Pancreas (tissue), 10 donors: ENCODE data around the gene CCR4. TPM values are rescaled to one million over a fixed set of nuclear protein-coding genes. Genes with fewer than 3 reads are reported as not detected.
"Not testable (repeated sequence)": the region's sequence is repeated elsewhere in the genome, so short reads cannot be mapped to it uniquely, and the experiment has no call there.

Experiments used
- ATAC-seq, 4 donors: fragments of 200-7000 bp; cut with Tn5 transposase; one replicate each; pipeline versions ENCODE4 v1.8.0 to v1.9.1; 2020; ENCODE audit warnings: mild to moderate bottlenecking in 4 of 4, moderate library complexity in 4 of 4
- DNase-seq, 6 donors: peaks; one replicate each; pipeline ENCODE4 v3.0.0-alpha.2; 2020
- FAIRE-seq: peaks from 2 replicates; lab custom pipeline; 2012; peaks lifted over from hg19 to GRCh38; lab: Jason Lieb, UNC
- H3K27ac ChIP-seq, 4 donors: fragments of 200-600 bp; sonication (generic); 1 replicate in 3 of 4; 2 replicates in 1 of 4; pipeline versions ENCODE4 v1.5.0 to v1.8.0; 2020
- H3K27me3 ChIP-seq, 4 donors: fragments of 200-600 bp; one replicate each; pipeline ENCODE4 v1.8.0; 2021
- H3K36me3 ChIP-seq, 3 donors: fragments of 200-600 bp; sonication (generic) in 1 of 3; one replicate each; pipeline versions ENCODE4 v1.5.0 to v1.8.0; 2020 to 2021
- H3K4me1 ChIP-seq, 3 donors: fragments of 200-600 bp; one replicate each; pipeline ENCODE4 v1.8.0; 2021
- H3K4me3 ChIP-seq, 4 donors: fragments of 200-600 bp; sonication (generic) in 2 of 4; one replicate each; pipeline versions ENCODE4 v1.5.0 to v1.8.0; 2020 to 2021
- H3K9me3 ChIP-seq, 4 donors: fragments of 200-600 bp; one replicate each; pipeline ENCODE4 v1.8.0; 2021
- WGBS, 2 donors: extraction: QIAGEN DNeasy Blood & Tissue Kit; methylation state at CpG; one replicate each; pipeline ENCODE4 v1.1.7; 2013; 5-methylcytosine and 5-hydroxymethylcytosine counted together
- intact Hi-C, 3 donors: fragments of 100-400 bp; cut with DNase I; formaldehyde crosslinking; loops; one replicate each; pipeline versions ENCODE4 v1.11.1 to v1.14.2; 2022
- polyA plus RNA-seq, 2 donors: library from polyadenylated mRNA; stranded (reverse); fragments of 200-250 nt; gene quantifications; one replicate each; pipeline ENCODE4 v1.2.3, GENCODE V29; 2013
- total RNA-seq, 6 donors: library from RNA; stranded (reverse); fragmentation: NEBNext Ultra II Directional in 4 of 6; extraction: Animal tissue kit (Norgen Biotek cat#: 25700) in 4 of 6; gene quantifications; one replicate each; pipeline versions ENCODE4 v1.2.1 to v1.2.4, GENCODE V29; 2021 to 2023
- TF ChIP-seq, protein P1 (sequence below), 4 donors: fragments of 200-600 bp; sonication (generic) in 3 of 4; IDR thresholded peaks; one replicate each; pipeline versions ENCODE4 v1.5.0 to v1.8.0; 2021; ENCODE audit warnings: antibody characterized with exemption in 4 of 4
- donor health status: healthy with polysubstance abuse.
- donor health status: DM: no; HTN: no; CAD: no; lungs with moderate emphysema.
- donor health status: DM: no; HTN: no; CAD: no.
- donor health status: control.
- donor health status: control.
- donor health status: Bipolar disorder and iron deficiency.
- donor health status: DM: yes; HTN: yes; CAD: no.
- donor health status: DM: no; HTN: no; CAD: no.
- donor health status: DM: no; HTN: no; CAD: no.
- donor health status: DM: yes; HTN: yes; CAD: no.

The CCR4 gene
- total and polyA plus RNA-seq, 8 donors: 0.06 to 0.25 (median 0.09) TPM; not detected in 4

- no peaks in the 10 kb centered on the region for H3K4me1 ChIP-seq
- H3K27ac ChIP-seq: no peak overlapping the region
- TF ChIP-seq, protein P1, sequence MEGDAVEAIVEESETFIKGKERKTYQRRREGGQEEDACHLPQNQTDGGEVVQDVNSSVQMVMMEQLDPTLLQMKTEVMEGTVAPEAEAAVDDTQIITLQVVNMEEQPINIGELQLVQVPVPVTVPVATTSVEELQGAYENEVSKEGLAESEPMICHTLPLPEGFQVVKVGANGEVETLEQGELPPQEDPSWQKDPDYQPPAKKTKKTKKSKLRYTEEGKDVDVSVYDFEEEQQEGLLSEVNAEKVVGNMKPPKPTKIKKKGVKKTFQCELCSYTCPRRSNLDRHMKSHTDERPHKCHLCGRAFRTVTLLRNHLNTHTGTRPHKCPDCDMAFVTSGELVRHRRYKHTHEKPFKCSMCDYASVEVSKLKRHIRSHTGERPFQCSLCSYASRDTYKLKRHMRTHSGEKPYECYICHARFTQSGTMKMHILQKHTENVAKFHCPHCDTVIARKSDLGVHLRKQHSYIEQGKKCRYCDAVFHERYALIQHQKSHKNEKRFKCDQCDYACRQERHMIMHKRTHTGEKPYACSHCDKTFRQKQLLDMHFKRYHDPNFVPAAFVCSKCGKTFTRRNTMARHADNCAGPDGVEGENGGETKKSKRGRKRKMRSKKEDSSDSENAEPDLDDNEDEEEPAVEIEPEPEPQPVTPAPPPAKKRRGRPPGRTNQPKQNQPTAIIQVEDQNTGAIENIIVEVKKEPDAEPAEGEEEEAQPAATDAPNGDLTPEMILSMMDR (IDR thresholded peaks at IDR 0.05): no peak
- no peak for DNase-seq
- WGBS, 2 donors: 89 to 93% methylated on average over 3 of the region's 3 CpGs
- H3K4me3 ChIP-seq: no peak overlapping the region
- H3K27me3 ChIP-seq: no peaks in the 10 kb centered on the region
- intact Hi-C loops: no loop called here
- H3K9me3 ChIP-seq: no peaks in the 10 kb centered on the region
- H3K36me3 ChIP-seq: no peaks in the 10 kb centered on the region
- no peak for FAIRE-seq
- no peak for ATAC-seq
Measured at GRCh38 chr3:32930161-32930560, 21.3 kb upstream of the CCR4 start.

DNA sequence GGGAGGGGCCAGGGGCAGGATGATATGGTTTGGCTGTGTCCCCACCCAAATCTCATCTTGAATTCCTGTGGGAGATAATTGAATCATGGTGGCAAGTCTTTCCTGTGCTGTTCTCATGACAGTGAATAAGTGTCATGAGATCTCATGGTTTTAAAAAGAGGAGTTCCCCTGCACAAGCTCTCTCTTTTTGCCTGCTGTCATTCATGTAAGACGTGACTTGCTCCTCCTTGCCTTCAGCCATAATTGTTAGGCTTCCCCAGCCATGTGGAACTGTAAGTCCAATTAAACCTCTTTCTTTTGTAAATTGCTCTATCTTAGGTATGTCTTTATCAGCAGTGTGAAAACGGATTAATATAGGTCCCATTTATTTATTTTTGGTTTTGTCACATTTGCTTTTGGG lies 20.2 kb upstream of the CCR4 start:
- intact Hi-C loops, H3K36me3 ChIP-seq, H3K4me3 ChIP-seq, H3K9me3 ChIP-seq, DNase-seq, FAIRE-seq, H3K27me3 ChIP-seq, H3K27ac ChIP-seq, H3K4me1 ChIP-seq, ATAC-seq: not testable (repeated sequence)
- WGBS, 2 donors: 60 to 68% methylated on average over 2 of the region's 2 CpGs

GRCh38 chr3:32934150-32934742 lies 17.2 kb upstream of the CCR4 start:
- Histone ChIP-seq H3K9me3 (no peaks in the 10 kb centered on the region), H3K27ac (no peak overlapping the region), H3K4me1 (no peaks in the 10 kb centered on the region), H3K4me3 (no peak overlapping the region), H3K36me3 (no peaks in the 10 kb centered on the region), H3K27me3 (no peaks in the 10 kb centered on the region)
- TF ChIP-seq, protein P1 (IDR thresholded peaks at IDR 0.05): peak in 3 of 4 donors; percentile 9 to 41 (median 40)
- intact Hi-C loops: no loop called here
- WGBS, 2 donors: 37 to 46% methylated on average over 5 of the region's 5 CpGs
- DNase-seq (peak in 1 of 6 donors; percentile 12), FAIRE-seq (peak; percentile 26), ATAC-seq (no peak)

- no peak for DNase-seq
- no peaks in the 10 kb centered on the region for H3K36me3 ChIP-seq
- no peak overlapping the region for H3K27ac ChIP-seq
- H3K9me3 ChIP-seq: no peaks in the 10 kb centered on the region
- no peak for ATAC-seq
- WGBS, 2 donors: 57 to 75% methylated on average over 2 of the region's 2 CpGs
- no peak for FAIRE-seq
- no peaks in the 10 kb centered on the region for H3K27me3 ChIP-seq
- no peak overlapping the region for H3K4me3 ChIP-seq
- intact Hi-C loops: loop anchor here in 1 of 3 donors (5.0 kb wide), 1 partner anchor 205 kb away; no protein-coding TSS in a partner anchor
- TF ChIP-seq, protein P1 (IDR thresholded peaks at IDR 0.05): no peak
- H3K4me1 ChIP-seq: no peaks in the 10 kb centered on the region
Measured at GRCh38 chr3:32937331-32937730, 14.1 kb upstream of the CCR4 start.

DNA sequence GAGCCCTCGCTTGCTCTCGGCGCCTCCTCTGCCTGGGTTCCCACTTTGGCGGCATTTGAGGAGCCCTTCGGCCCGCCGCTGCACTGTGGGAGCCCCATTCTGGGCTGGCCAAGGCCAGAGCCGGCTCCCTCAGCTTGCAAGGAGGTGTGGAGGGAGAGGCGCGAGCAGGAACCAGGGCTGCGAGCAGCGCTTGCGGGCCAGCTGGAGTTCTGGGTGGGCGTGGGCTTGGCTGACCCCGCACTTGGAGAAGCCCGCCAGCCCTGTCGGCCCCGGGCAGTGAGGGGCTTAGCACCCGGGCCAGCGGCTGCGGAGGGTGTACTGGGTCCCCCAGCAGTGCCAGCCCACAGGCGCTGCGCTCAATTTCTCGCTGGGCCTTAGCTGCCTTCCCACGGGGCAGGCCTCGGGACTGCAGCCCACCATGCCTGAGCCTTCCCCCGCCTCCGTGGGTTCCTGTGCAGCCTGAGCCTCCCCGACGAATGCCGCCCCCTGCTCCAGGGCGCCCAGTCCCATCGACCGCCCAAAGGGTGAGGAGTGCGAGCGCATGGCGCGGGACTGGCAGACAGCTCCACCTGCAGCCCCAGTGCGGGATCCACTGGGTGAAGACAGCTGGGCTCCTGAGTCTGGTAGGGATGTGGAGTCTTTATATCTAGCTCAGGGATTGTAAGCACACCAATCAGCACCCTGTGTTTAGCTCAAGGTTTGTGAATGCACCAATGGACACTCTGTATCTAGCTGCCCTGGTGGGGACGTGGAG lies 11.7 kb upstream of the CCR4 start:
- not testable (repeated sequence) for H3K27me3 ChIP-seq, H3K9me3 ChIP-seq, H3K4me3 ChIP-seq, H3K36me3 ChIP-seq, FAIRE-seq, H3K27ac ChIP-seq, DNase-seq, H3K4me1 ChIP-seq, ATAC-seq
- intact Hi-C loops: loop anchor here in 1 of 3 donors (5.0 kb wide), 1 partner anchor 207 kb away; no protein-coding TSS in a partner anchor
- 87 to 93% methylated on average over 38 to 40 of the region's 40 CpGs for WGBS, 2 donors

- ATAC-seq (no peak), FAIRE-seq (no peak), DNase-seq (no peak)
- H3K9me3 ChIP-seq: no peaks in the 10 kb centered on the region
- TF ChIP-seq, protein P1 (IDR thresholded peaks at IDR 0.05): no peak
- no peaks in the 10 kb centered on the region for H3K36me3 ChIP-seq
- H3K27me3 ChIP-seq: no peaks in the 10 kb centered on the region
- WGBS, 2 donors: 87 to 92% methylated on average over 16 of the region's 16 CpGs
- H3K27ac ChIP-seq: no peak overlapping the region
- H3K4me3 ChIP-seq: no peak overlapping the region
- intact Hi-C loops: no loop called here
- no peaks in the 10 kb centered on the region for H3K4me1 ChIP-seq
Measured at GRCh38 chr3:32940726-32941125, 10.7 kb upstream of the CCR4 start.
